ENCODE data around the gene FOSL1.
A peak's percentile ranks its signal among the peaks of the same experiment; 100 is the strongest.

Gene FOSL1

DNA sequence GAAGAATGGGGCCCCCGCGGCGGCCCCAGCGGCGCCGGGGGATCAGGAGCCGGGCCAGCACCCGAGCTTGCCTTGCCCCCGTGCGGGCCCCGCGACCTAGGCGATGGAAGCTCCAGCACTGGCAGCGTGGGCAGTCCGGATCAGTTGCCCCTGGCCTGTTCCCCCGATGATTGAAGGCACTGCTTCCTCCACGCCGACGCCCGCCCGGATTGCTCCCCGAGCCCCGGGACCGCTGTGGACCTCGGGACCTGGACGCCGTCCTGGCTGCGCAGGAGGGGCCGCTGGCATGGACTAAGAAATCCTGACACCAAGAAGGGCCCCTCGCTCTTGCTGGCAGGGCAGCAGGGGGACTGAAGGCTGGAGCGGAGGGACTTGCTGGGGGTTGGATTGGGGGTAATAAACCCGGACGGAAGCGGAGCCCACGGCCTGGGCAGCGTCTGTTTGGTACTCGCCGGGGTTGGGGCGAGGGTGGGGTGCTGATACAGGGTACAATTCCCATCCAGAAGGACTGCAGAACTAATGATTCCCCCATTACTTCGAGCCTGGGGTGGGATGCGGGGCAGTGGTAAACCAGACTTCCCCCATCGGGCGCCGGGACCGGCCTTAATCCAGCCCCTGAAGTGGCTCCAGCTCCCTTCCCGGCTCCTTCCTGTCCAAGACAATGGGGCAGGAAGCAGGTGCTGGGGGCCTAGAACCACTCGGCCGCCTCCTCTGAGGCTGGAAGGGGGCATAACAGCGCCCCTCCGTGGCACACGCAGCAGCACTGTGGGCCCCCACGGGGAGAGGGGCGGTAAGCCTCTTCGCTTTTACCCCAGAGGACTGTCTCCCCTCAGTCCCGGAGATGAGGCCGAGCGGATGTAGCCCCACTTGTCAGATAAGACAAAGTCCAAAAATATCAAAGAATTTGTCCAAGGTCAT lies 8.7 kb downstream of the FOSL1 start:
- peak overlapping the region; percentile 86 for H3K4me3 ChIP-seq (ENCODE audit: low read depth, low read length)
- no peak for DNase-seq (ENCODE audit: low read depth)
- TF ChIP-seq, protein P1, sequence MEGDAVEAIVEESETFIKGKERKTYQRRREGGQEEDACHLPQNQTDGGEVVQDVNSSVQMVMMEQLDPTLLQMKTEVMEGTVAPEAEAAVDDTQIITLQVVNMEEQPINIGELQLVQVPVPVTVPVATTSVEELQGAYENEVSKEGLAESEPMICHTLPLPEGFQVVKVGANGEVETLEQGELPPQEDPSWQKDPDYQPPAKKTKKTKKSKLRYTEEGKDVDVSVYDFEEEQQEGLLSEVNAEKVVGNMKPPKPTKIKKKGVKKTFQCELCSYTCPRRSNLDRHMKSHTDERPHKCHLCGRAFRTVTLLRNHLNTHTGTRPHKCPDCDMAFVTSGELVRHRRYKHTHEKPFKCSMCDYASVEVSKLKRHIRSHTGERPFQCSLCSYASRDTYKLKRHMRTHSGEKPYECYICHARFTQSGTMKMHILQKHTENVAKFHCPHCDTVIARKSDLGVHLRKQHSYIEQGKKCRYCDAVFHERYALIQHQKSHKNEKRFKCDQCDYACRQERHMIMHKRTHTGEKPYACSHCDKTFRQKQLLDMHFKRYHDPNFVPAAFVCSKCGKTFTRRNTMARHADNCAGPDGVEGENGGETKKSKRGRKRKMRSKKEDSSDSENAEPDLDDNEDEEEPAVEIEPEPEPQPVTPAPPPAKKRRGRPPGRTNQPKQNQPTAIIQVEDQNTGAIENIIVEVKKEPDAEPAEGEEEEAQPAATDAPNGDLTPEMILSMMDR (IDR thresholded peaks at IDR 0.05; ENCODE audit: low read depth, low read length, missing control alignments), result peak; percentile 57

DNA sequence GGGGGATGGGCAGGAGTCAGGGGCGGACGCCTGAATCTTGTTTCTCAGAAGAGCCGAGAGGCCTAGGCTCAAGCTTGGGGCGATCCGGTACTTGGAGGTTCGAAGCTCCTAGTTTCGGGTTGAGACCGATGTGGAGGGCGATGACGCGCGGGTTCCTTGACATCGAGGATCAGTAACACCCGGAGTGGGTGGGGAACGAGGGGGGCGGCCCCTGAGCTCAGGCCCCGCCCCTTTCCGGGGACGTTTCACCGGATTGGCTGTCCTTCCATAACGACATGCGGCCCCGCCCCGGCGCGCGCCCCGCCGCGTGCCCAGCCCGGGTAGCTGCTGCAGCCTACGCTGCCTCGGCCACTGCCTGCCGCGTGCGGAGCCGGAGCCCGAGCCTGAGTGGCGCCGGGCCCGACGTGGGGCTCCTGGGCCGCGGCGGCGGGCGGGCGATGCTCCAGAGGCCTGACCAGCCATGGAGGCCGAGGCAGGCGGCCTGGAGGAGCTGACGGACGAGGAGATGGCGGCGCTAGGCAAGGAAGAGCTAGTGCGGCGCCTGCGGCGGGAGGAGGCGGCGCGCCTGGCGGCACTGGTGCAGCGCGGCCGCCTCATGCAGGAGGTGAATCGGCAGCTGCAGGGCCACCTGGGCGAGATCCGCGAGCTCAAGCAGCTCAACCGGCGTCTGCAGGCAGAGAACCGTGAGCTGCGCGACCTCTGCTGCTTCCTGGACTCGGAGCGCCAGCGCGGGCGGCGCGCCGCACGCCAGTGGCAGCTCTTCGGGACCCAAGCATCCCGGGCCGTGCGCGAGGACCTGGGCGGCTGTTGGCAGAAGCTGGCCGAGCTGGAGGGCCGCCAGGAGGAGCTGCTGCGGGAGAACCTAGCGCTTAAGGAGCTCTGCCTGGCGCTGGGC lies 9.6 kb downstream of the FOSL1 start, which contains the start of gene CCDC85B:
CCDC85B (plus strand) TSS at position 350 of the 895 bp plus-strand sequence; CDS start at position 461, 111 bp downstream.
- peak; percentile 90 for DNase-seq (ENCODE audit: low read depth)
- H3K4me3 ChIP-seq (ENCODE audit: low read depth, low read length), result peak within 1 kb of the TSS; percentile 86
- TF ChIP-seq, protein P1 (IDR thresholded peaks at IDR 0.05; ENCODE audit: low read depth, low read length, missing control alignments), result no peak

DNA sequence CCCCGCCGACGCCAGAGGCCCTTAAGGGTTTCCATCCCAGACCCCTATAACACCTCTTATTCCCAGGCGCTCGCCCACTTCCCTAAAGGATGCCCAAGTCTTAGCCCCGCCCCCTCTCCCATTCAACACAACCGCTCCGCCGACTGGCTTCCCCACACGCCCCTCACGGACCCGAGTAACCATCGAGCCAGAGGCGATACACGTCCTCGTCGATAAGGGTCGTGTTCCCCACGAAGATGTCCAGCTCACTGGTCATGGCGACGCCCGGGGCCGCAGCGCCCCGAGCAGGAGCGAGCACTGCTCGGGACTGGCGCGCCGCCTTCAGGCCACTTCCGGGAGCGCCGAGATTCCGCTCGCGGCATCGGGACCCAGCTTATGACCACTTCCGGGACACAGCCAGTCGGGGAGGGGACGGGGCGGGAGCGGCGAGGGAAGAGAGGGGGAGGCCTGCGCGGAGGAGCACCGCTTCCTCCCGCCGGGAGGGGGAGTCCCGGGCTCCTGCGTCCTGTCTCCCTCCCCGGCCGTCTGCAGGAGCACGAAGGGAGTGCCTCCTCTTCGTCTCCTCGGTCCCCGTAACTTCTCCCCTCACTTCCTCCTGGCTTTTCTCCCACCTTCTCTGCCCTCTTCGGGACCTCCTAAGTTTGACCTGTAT lies 11.9 kb downstream of the FOSL1 start, which contains the start of gene FIBP:
FIBP (minus strand) TSS at position 309 of the 652 bp plus-strand sequence; CDS start at position 256, 53 bp downstream.
- DNase-seq (ENCODE audit: low read depth), result peak; percentile 87
- peak within 1 kb of the TSS; percentile 63 for H3K4me3 ChIP-seq (ENCODE audit: low read depth, low read length)
- TF ChIP-seq, protein P1 (IDR thresholded peaks at IDR 0.05; ENCODE audit: low read depth, low read length, missing control alignments), result peak; percentile 84

DNA sequence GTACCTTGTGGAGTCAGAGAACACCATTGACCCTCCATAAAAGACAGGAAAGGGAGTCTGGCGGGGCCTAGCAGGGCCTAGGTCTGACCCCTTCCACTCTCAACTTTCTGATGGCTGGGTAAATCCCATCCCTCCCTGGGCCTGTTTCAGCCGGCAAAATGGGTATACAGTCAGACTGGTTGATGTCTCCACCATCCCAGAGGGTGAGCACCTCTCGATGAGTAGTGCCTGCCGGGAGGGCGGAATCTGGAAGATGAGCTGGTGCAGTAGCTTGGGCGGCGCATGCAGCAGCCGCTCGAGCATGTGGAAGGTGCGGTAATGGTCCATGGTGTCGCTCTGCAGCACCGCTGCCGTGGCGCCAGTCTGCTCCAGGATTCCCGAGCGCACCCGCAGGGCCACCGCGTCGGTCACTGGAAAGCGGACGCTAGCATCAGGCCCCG lies 12.4 kb downstream of the FOSL1 start:
- TF ChIP-seq, protein P1 (IDR thresholded peaks at IDR 0.05; ENCODE audit: low read depth, low read length, missing control alignments), result no peak
- no peak for DNase-seq (ENCODE audit: low read depth)
- H3K4me3 ChIP-seq (ENCODE audit: low read depth, low read length), result peak overlapping the region; percentile 63

DNA sequence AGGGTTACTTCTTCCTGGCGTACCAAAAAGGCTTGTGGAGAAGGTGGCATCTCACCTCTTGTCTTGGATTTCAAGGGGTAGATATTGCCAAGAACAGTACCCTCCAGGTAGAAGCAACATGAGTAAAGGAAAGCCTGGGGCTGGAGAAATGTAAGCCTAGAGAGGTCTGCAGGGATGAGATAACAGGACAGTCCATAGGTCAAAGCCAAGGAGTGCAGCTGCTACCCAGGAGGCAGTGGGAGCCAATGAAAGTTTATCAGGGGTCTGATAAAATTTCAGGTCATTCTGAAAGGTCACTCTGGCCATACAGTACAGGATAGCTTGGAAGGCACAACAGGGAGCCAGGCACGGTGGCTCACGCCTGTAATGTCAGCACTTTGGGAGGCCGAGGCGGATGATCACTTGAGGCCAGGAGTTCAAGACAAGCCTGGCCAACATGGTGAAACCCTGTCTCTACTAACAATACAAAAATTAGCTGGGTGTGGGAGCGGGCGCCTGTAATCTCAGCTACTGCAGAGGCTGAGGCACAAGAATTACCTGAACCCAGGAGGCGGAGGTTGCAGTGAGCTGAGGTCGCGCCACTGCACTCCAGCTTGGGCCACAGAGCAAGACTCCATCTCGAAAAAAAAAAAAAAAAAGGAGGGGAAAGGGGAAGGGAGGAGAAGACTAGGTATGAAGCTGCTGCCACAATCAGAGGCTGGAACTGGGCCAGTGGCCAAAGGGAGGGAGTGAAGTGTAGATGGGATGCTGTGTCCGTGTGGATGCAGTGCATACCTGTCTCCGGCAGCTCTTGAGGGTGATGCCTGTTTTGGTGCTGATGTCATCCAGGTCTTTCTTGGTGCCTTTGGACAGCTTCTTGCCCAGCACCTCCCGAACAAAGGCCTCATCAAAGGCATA lies 13.1 kb downstream of the FOSL1 start:
- TF ChIP-seq, protein P1 (IDR thresholded peaks at IDR 0.05; ENCODE audit: low read depth, low read length, missing control alignments), result no peak
- no peak for DNase-seq (ENCODE audit: low read depth)
- peak overlapping the region; percentile 63 for H3K4me3 ChIP-seq (ENCODE audit: low read depth, low read length)
